GM18951 (cell line): ENCODE measurements around the gene CDK5R1.

Source experiments
- POLR2A ChIP-seq: IDR thresholded peaks from 4 replicates; pipeline ENCODE4 v1.6.1; 2011; ENCODE audit warnings: mild to moderate bottlenecking; ENCODE audit not compliant: insufficient read length, insufficient read depth; ENCODE audit errors: extremely low read depth
- in situ Hi-C: fragments of 300-500 bp; cut with MboI; formaldehyde crosslinking; loops from one replicate; pipeline ENCODE4 v1.12.0; 2022; ENCODE audit warnings: low sequenced_read_pairs, mixed read lengths, inconsistent platforms; ENCODE audit not compliant: unreplicated experiment

CDK5R1 gene

GRCh38 chr17:32491371-32492263, 4.8 kb downstream of the CDK5R1 start:
- in situ Hi-C loops, result no loop called here
- no peak for TF ChIP-seq POLR2A

- in situ Hi-C loops, result no loop called here
- TF ChIP-seq POLR2A, result no peak
Measured at GRCh38 chr17:32492264-32492589, 5.4 kb downstream of the CDK5R1 start.

GRCh38 chr17:32492648-32493289, 6.0 kb downstream of the CDK5R1 start:
- in situ Hi-C loops, result no loop called here

GRCh38 chr17:32493571-32493970, 6.8 kb downstream of the CDK5R1 start:
- no peak for TF ChIP-seq POLR2A
- in situ Hi-C loops, result no loop called here

More at GRCh38 chr17:32492648-32493289, 6.0 kb downstream of the CDK5R1 start:
- no peak for TF ChIP-seq POLR2A

GRCh38 chr17:32493976-32494513, 7.3 kb downstream of the CDK5R1 start:
- TF ChIP-seq POLR2A, result no peak
- in situ Hi-C loops, result no loop called here

- TF ChIP-seq POLR2A, result no peak
- in situ Hi-C loops, result no loop called here
Measured at GRCh38 chr17:32494621-32495358, 8.0 kb downstream of the CDK5R1 start.

- in situ Hi-C loops, result no loop called here
Measured at GRCh38 chr17:32495359-32496231, 8.8 kb downstream of the CDK5R1 start.

GRCh38 chr17:32496395-32497073, 9.7 kb downstream of the CDK5R1 start:
- TF ChIP-seq POLR2A, result no peak
- in situ Hi-C loops, result no loop called here

More at GRCh38 chr17:32495359-32496231, 8.8 kb downstream of the CDK5R1 start:
- TF ChIP-seq POLR2A, result no peak

GRCh38 chr17:32497431-32498205, 10.8 kb downstream of the CDK5R1 start:
- no peak for TF ChIP-seq POLR2A
- in situ Hi-C loops, result no loop called here

- TF ChIP-seq POLR2A, result no peak
- in situ Hi-C loops, result no loop called here
Measured at GRCh38 chr17:32498391-32498790, 11.6 kb downstream of the CDK5R1 start.

- no peak for TF ChIP-seq POLR2A
- in situ Hi-C loops, result no loop called here
Measured at GRCh38 chr17:32502013-32502412, 15.2 kb downstream of the CDK5R1 start.

GRCh38 chr17:32502710-32503109, 15.9 kb downstream of the CDK5R1 start:
- in situ Hi-C loops, result no loop called here
- no peak for TF ChIP-seq POLR2A
